GM21367 (cell line): ENCODE results near the gene CMPK1.

ENCODE experiments used
- ATAC-seq: cut with Tn5 transposase; IDR thresholded peaks from one replicate; pipeline ENCODE4 v1.9.1; 2021; ENCODE audit not compliant: unreplicated experiment

CMPK1 gene

DNA sequence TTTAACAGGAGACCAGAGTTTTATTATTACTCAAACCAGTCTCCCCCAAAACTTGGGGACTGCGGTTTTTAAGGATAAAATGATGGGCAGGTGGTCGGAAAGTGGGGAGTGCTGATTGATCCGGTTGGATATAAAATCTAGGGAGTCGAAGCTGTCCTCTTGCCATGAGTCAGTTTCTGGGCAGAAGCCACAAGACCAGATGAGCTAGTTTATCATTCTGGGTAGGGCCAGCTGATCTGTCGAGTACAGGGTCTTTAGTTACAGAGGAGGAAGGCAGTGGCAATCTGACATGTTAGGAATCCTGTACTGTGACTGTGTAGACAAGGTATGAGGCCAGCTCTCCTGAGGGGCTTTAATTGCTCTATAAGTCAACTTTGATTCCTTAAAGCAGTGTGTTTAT, 59.6 kb downstream of the CMPK1 start:
- ATAC-seq = no peak

DNA sequence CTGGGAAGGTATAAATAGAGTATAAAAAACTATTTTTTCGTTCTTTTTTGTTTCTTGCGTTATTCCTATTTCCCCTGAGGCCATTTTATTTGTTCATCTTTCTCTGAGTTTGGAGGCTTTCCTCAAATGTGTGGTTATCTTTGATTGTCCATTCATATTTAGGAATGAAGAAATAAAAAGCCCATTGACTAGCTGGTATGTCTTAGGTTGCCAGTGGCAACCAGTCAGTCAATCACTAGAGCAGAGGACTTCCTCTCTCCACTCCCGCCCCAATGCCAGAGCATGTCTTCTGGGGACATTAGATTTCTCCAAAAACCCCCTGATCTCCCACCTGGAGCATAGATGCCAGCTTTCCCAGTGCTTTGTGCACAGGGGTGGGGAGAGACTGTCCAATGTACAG, 61.8 kb downstream of the CMPK1 start:
- no peak for ATAC-seq

DNA sequence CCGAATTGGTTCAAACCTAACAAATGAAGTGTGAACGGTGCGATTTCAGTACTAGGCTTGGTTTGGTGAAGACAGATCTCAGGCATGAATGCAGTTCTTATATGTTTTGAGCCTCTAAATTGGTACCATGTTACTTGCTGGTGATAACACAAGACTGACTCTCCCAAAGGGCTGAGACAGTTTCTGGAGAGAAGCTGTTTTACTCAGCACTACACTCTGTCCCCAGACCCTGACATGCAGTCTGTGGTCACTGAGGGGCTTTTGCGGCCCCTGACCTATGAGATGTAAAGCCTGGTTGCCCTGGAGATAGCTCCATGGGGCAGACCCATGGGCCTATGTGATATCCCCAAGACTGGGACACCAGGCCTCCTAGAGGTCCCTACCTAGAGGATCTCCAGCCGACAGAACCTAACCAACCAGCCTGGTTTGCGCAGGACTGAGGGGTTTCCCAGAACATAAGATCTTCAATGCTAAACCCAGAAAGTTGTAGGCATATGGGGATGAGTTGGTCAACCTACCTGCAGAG, 63.1 kb downstream of the CMPK1 start:
- ATAC-seq = no peak

GRCh38 chr1:47399138-47399845, 65.7 kb downstream of the CMPK1 start:
- no peak for ATAC-seq

GRCh38 chr1:47399846-47400155, 66.2 kb downstream of the CMPK1 start:
- no peak for ATAC-seq

DNA sequence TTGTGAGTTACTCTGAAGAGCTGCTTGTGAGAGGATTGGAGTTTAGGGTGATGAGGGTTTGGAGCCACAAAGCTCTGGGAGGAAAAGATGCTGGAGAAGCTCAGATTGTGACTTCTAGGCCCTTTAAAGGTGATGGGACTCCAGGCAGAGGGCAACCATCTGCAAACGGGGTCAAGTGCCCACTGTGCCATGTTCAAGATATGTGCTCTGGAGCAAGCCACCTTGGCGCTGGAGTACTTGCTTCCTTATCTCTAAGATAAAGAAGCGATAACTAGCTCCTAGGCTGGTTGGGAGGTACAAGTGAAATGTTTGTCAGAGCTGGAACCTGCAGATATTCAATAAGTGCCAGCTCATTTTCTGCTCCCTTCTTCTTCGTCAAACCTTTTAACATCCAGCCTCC, 68.2 kb downstream of the CMPK1 start:
- ATAC-seq = no peak

GRCh38 chr1:47402591-47402990, 69.0 kb downstream of the CMPK1 start:
- no peak for ATAC-seq

DNA sequence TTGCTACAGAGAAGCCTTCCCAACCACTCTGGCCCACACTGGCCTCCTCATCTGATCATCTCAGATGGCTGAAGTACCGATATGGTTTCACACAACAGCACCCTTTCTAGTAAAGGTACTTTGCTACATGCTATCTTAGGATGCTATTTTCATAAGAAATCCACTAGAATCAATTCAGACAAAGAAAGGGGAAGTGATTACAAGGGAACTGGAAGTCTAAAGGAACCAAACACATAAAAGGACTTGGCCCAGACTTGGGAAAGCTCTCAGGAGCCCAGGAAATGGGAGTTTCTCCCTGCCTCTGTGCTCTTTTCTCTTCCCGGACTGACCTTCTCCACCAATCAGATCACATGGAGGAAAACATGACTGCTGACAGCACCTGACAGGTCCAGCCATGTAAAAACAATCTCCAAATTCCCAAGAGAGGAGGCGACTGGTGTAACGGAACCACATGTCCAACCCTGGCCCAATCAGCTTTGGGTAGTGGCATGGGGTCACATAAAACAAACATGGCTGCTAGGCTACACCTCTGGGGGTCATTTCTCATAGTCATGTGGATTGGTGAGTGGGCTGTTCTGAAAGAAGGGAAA, 69.8 kb downstream of the CMPK1 start:
- no peak for ATAC-seq

DNA sequence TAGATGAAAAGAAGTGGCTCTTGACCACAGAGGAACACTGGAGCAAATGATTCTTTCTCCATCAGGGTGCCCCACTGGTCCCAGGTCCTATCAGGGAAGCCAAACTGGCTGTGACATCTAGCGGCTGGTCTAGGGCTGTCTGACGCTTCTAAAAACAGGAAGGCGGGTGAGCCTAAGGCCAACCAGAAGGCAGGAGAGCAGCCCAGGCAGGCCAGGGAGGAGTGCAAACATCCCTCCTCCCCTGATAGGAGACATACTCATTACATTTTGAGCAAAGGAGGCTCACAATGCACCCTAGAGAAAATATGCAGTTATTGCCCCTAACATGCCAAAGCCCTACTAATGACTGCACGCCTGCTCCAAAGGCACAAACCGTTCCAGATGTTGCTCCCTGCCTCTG, 72.1 kb downstream of the CMPK1 start:
- no peak for ATAC-seq

- no peak for ATAC-seq
These were observed 73.4 kb downstream of the CMPK1 start for GRCh38 chr1:47406966-47407365.

- ATAC-seq = no peak
These were observed 73.9 kb downstream of the CMPK1 start for GRCh38 chr1:47407481-47407880.

DNA sequence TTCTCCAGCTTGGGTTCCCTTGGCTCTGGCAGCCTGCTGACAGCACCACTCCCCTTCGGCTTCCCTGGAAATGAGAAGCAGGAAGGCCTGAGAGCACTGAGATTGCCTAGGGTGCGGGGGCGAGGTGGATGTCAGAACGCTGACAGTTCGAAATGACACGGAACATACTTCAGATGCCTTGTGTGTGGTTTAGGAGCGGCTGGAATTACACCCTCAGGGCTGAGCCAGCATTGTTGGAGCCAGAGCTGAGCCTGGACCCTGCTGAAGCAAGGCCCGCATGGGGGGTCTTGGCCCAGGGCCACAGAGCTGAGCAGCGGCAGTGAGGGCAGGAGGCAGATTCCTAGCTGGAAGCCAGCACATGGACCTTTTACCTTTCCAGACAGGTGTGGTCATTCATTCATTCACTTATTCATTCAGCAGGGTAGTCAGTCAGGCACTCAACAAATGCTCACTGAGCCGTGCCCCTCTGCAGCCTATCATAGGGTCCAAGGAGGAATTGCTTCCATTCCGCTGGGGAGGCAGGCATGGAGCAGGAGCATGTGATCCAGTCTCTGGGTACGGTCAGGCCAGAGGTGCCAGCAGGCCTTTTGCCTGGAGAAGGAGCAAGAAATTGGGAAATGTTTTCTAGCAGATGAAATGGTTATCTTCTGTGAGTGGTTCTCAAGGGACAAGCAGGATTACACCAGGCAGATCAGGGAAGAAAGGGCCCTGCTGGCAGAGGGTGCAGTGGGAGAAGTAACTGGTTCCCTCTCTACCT, 75.9 kb downstream of the CMPK1 start:
- no peak for ATAC-seq

DNA sequence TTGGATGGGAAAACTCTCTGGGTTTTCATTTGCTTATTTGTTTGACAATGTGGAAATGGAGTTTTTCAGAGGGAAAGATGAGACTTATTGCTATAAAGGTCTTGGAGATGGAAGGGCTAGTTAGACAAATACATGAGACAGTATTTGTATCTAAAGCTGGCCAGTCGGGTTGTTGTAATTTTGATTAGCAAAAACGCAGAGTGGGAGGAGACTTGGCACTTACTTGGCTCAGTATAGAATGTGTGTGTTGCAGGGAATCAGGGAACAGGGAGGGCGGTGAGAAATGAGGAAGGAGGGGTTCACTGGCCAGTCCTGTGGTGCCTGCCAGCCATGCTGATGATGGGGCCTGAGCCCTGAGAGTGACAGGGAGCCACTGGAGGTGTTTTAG, 76.5 kb downstream of the CMPK1 start:
- ATAC-seq = no peak

- ATAC-seq = no peak
These were observed 77.8 kb downstream of the CMPK1 start for GRCh38 chr1:47411436-47411835.

GRCh38 chr1:47412437-47412836, 78.8 kb downstream of the CMPK1 start:
- no peak for ATAC-seq

- ATAC-seq = no peak
These were observed 82.2 kb downstream of the CMPK1 start, which contains the start of gene FOXE3 for GRCh38 chr1:47415728-47416318. Gene FOXE3 (plus strand): TSS chr1:47416285. CDS start chr1:47416316, 31 bp downstream.

GRCh38 chr1:47416319-47417169, 83.0 kb downstream of the CMPK1 start:
- no peak for ATAC-seq

DNA sequence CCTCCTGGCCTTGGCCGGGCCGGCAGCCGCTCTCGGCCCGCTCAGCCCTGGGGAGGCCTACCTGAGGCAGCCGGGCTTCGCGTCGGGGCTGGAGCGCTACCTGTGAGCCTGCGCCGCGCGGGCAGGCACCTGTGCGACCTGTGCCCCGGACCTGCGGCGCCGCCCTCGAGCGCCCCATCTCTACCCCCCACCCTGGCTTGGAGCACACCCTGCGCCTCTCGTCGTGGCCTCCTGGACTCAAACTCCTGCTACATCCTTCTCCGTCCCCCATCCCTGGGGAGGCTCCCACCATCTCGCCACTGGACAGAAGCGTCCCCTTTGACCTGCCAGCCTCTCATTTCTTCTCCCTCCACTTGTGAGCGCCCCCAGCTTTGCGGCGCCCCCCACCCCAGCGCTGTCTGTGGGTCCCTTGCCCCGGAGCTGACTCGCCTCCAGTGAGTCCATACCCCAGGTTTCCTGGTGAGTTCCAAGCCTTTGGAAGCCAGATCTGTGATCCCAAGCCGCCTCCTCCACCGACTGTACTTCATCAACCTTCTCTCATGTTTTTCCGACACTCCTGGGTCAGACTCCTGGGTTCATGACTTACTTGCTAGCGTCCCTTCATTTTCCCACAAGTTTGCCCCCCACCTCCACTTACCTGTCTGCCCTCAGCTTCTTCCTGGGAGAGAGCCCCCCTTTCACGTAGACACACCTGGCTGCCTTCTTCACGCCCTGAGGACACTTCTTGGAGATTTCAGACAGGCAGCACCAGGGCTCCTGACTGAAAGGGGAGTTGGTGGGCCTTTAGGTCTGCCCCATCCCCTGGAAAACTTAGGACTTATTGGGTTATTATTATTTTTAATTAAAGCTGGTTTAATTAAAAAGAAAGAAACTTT, 83.8 kb downstream of the CMPK1 start:
- ATAC-seq = no peak

GRCh38 chr1:47418122-47418521, 84.5 kb downstream of the CMPK1 start:
- ATAC-seq = no peak
